Stimulated activated naive CD8-positive, alpha-beta T cell treated with anti-CD3 and anti-CD28 coated beads, Interleukin-15, Interleukin-2, amounts not matched to agents 100 U/mL and 50 U/mL, for 24 hours (primary cell): Measurements from ENCODE around the gene MN1.

Source experiments
- ATAC-seq: fragments of 150-1000 bp; cut with Tn5 transposase; one replicate; pipeline ENCODE4 v1.10.0; 2021
- DNase-seq: peaks from one replicate; pipeline ENCODE4 v3.0.0; 2021

MN1 gene

DNA sequence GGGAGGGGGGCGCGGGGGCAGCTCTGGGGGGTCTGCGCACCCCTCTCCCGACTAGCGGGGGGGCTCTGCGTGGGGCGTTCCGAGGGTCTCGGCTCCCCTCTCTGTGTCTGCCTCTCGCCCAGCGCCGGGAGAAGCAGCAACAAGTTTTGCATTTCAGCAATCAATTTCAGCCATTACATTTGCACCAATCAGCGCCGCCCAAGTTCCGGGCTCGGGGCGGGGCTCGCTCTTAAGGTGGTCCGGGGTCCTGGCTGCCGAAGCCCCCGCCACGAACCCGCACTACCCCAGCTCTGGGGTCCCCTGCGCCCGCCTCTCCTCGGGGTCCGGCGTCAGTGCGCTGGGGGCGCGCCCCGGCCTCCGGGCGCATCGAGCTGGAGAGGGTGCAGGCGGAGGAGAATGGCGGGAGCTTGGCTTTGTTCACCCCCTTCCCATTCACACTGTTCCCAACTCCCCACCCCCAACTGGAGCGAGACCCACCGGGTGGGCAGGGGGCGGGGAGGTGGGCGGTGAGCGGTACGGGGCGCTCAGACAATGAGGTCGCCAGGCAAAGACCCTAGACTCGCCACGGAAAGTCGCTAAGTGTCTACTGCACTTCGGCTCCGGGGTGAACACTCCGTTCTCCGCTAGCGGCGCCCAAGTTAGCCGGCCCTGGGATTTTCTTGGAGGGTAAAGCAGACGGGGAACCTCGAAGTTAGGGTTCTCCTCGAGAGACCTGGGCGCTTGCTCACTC, at the start of gene MN1:
TSS of gene MN1 (minus strand) at position 141 of the 730 bp plus-strand sequence. CDS start 1,213 bp downstream, outside the sequence.
- ATAC-seq (peak; percentile 29), DNase-seq (peak; percentile 47)

DNA sequence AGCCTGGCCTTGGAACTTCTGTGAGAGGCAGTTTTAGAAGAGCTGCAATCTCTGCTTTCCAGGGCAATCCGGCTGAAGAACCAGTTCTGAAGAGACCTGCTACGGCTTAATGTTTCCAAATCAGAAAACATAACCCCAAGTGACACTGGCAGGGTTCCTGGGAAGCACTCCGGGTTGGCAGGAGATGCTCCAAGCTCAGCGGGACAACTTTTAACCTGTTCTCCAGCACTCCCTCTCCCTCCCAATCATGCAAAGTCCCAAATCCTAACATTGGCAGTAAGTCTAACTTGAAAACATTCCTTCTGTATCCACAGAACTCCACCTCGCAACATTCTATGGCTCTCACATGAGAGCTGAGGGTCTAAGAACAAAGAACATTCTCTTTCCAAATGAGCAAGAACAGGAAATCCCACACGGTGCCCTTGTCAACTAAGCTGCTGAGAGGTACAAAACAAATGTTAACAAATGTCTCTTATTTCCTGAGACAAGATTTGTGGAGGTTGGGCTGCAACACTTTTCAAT, 48.5 kb upstream of the MN1 start:
- no peak for ATAC-seq
- DNase-seq, result no peak

GRCh38 chr22:27848005-27848404, 46.4 kb upstream of the MN1 start:
- DNase-seq (no peak), ATAC-seq (no peak)

- no peak for DNase-seq
- no peak for ATAC-seq
Measured at GRCh38 chr22:27846910-27847309, 45.4 kb upstream of the MN1 start.

- DNase-seq, result no peak
- ATAC-seq, result no peak
Measured at GRCh38 chr22:27846248-27846757, 44.7 kb upstream of the MN1 start.

DNA sequence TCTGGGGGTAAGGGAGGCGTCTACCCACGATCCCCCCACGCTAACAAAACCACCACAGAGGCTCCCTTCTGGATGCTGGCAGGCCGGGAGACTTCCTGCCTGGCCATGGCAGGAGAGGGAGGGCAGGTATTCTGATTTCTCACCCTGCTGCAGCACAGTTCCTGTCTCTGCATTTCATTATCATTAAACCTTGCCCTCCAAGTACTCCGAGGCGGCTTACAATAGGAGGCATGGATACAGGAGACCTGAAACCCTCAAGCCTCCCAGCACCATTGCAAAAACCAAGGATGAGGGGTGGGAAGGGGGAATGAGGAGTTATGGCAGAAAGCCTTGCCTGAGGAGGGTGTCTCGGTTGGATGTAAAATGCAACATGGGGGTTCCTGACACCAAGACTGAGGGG, 44.1 kb upstream of the MN1 start:
- ATAC-seq (no peak), DNase-seq (no peak)

DNA sequence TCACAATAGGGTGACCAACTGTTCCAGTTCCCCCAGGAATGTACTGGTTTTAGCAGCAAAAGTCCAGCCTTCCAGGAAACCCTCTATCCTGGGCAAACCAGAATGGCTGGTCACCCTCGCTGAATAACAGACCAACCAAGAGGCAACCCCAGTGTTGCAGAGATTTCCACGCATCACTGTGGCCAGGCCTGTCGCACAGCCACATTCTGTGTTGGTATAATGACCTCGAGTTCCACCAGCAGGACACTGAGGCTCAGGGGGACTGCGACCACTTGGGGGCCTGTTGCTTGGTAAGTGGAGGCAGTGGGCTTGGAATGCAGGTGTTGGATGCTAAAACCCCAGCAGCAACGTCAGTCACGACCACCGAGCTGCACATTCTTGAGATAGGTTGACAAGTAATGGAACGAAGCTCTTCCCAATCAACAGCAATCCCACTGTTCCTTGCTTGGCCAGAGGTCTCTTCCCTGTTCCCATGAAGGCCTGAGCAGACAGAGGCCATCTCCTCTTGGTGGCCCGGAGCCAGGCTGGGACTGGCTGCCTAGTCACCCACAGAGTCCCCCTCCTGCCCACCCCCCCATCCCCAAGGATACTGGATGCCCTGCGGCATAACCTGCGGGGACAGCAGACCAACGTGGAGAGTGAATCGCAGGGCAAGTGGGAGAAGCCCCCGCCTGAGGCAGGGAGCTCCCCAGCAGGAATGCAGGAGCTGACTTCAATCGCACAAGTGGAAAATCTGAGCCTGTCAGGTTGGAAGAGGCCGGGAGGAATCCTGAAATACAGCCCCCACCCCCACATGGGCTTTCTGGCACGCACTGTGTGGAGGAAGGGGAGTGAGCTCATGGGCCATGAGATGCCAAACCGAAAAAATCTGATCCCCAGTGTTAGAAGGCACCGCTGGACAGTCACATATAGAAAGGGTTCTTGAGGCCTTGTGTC, 43.4 kb upstream of the MN1 start:
- ATAC-seq (no peak), DNase-seq (no peak)

DNA sequence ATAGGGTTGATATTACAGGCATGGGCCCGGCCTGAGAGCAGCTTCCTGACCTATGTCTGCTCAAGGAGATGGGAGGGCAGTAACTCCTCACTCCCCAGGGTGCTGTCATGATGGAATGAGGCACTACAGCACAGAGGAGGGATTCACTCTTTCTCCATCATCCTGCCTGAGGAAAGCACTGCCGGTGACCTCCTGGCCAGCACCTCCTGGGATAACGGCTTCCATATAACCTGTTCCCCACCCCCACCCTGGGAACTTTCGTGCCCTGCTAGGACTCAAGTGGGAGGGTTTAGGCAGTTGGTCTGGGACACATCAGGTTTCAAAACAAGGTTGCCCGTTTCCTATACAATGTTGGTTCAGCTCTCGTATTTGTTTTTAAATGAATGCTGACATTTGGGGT, 42.7 kb upstream of the MN1 start:
- ATAC-seq, result no peak
- no peak for DNase-seq

- DNase-seq, result no peak
- ATAC-seq, result no peak
Measured at GRCh38 chr22:27843441-27843840, 41.9 kb upstream of the MN1 start.

DNA sequence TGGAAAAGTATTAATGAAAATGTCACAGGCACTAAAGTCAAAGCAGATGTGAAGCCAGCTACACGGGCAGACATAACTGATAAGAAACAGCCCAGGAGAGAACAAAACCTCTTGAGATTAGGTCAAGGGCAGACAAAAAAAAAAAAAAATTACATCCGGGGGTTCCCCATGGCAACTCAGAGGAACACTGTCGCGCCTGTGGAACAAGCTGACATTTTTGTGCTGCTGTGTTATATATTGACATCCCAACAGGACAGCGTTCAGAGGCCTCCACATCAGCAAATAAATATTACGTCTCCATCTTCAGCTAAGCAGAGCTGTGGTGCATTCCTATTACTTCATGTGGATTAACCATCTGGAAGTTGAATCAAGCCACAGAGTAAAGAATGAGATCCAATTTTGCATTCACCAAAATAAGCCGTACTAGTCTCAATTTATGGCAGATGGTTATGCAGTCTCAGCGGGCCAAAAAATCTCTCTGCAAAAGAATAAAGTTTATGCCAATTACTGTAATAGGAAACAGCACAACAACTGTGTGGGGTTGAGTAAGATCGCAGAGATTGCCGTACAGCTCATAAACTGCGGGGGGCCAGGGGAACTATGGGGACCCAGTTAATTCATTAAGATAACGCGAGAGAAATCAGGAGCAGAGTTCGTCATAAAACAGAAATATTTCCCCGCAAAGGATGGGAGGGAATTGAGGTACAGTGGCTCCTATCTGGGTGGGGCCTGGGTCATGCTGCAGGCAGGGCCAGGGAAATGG, 41.3 kb upstream of the MN1 start:
- DNase-seq (no peak), ATAC-seq (no peak)

GRCh38 chr22:27842201-27842600, 40.6 kb upstream of the MN1 start:
- DNase-seq (no peak), ATAC-seq (no peak)

- no peak for ATAC-seq
- no peak for DNase-seq
Measured at GRCh38 chr22:27840436-27840835, 38.9 kb upstream of the MN1 start.

- DNase-seq (no peak), ATAC-seq (no peak)
Measured at GRCh38 chr22:27839057-27839660, 37.6 kb upstream of the MN1 start.

- ATAC-seq (no peak), DNase-seq (no peak)
Measured at GRCh38 chr22:27836181-27836580, 34.6 kb upstream of the MN1 start.

- DNase-seq (no peak), ATAC-seq (no peak)
Measured at GRCh38 chr22:27835446-27835845, 33.9 kb upstream of the MN1 start.

- ATAC-seq (no peak), DNase-seq (no peak)
Measured at GRCh38 chr22:27834364-27835185, 33.0 kb upstream of the MN1 start.

GRCh38 chr22:27833803-27834202, 32.2 kb upstream of the MN1 start:
- ATAC-seq, result no peak
- no peak for DNase-seq

- ATAC-seq (no peak), DNase-seq (no peak)
Measured at GRCh38 chr22:27832606-27833005, 31.1 kb upstream of the MN1 start.

- no peak for ATAC-seq
- no peak for DNase-seq
Measured at GRCh38 chr22:27829620-27830019, 28.1 kb upstream of the MN1 start.

GRCh38 chr22:27827604-27828587, 26.3 kb upstream of the MN1 start:
- DNase-seq, result no peak
- no peak for ATAC-seq
